ENCODE measurements around the gene SAP30BP. TPM values are rescaled to one million over a fixed set of nuclear protein-coding genes. Genes with fewer than 3 reads are reported as not detected.

SAP30BP gene
- total and polyA plus RNA-seq, 2 of the 8 experiments (the other 6 are each of a cell fraction or from before 2014, with no cell fraction given) = 63.3 to 79.9 TPM

DNA sequence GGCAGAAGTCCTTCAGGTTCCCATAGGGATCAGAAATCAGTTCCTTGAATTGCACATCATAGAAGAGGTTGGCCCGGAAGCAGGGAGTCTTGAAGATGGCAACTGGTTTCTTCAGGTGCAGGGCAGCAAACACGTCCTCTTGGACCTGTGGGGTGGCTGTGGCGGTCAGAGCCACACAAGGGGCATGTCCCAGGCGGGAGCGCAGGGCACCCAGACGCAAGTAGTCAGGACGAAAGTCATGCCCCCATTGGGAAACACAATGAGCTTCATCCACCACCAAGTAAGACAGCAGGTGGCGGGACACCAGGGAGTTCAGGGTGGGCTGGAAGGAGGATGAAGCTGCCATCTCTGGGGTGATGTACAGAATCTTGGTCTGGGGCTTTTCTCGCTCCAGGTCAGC, 4.6 kb upstream of the SAP30BP start:
- WGBS, 2 experiments (ENCODE audit: extremely low coverage in 1 of 2, insufficient coverage in 1 of 2, insufficient read length in 1 of 2, insufficient replicate concordance in 2 of 2, low coverage in 1 of 2, low lambda C conversion rate in 2 of 2, missing lambda C conversion rate in 1 of 2) = 91% methylated on average over 9 of the region's 9 CpGs; no CpG with 5 or more reads in 1 of the 2 experiments
- H3K23me2 ChIP-seq (ENCODE audit: low read depth, low read length) = peaks cover 2% of the 10 kb centered on the region; the same call in 1 of the 2 replicates
- H3K4me3 ChIP-seq (ENCODE audit: extremely low read depth in 1 of 4, insufficient read depth in 2 of 4, low read depth in 3 of 4, low read length in 4 of 4) = no peak overlapping the region
- H3K9me3 ChIP-seq (ENCODE audit: insufficient read depth in 2 of 2, low read depth in 1 of 2, low read length in 1 of 2) = no peaks in the 10 kb centered on the region
- no peaks in the 10 kb centered on the region for H3K79me1 ChIP-seq (ENCODE audit: low read depth, low read length)
- H3K79me2 ChIP-seq (ENCODE audit: control insufficient read depth in 1 of 2, insufficient read depth in 2 of 2, low read length in 2 of 2) = peaks cover 2 to 16% of the 10 kb centered on the region in 2 experiments; a peak in 3 of 4 replicates
- no peak overlapping the region for H3K23ac ChIP-seq (ENCODE audit: insufficient read length)
- ChIA-PET CTCF (ENCODE audit: partially characterized antibody) (interaction anchor here (2.0 to 51.0 kb wide), 4 partner anchors 9 to 87 kb away, joined by 13 to 2200 read pairs (median 92); partner anchors contain the start of gene SMIM5), POLR2A (ENCODE audit: partially characterized antibody) (interaction anchor here (0.6 to 1.6 kb wide), 7 partner anchors 10 to 456 kb away, joined by 3 to 4 read pairs (median 3); a partner anchor contains a TSS)
- no peak overlapping the region for H2BK5ac ChIP-seq (ENCODE audit: low read depth, low read length)
- H2AFZ ChIP-seq (ENCODE audit: low read length) = no peak overlapping the region
- H4K5ac ChIP-seq (ENCODE audit: insufficient read length, low read depth, low read length) = no peak overlapping the region
- H4K91ac ChIP-seq (replicated peaks; ENCODE audit: insufficient read length, low read length) = no peak overlapping the region
- H2BK120ac ChIP-seq (replicated peaks; ENCODE audit: low read depth, low read length) = no peak overlapping the region
- no peak overlapping the region for H2AK5ac ChIP-seq (ENCODE audit: low read depth, low read length)
- H2BK20ac ChIP-seq (ENCODE audit: low read length) = no peak overlapping the region
- no peak overlapping the region for H4K8ac ChIP-seq (ENCODE audit: extremely low read depth, insufficient read depth, low read length)
- peaks cover 4 to 25% (median 15%) of the 10 kb centered on the region in 4 experiments; a peak in 6 of 8 replicates for H3K36me3 ChIP-seq (ENCODE audit: control insufficient read depth in 2 of 4, insufficient read depth in 4 of 4, low read length in 3 of 4)
- H3K4me1 ChIP-seq (replicated peaks in 1 of 4; ENCODE audit: control insufficient read depth in 3 of 4, insufficient read depth in 4 of 4, low read length in 3 of 4) = peaks cover 0 to 6% (median 2%) of the 10 kb centered on the region in 4 experiments; a peak in 2 of 7 replicates
- H2BK15ac ChIP-seq (ENCODE audit: low read length) = no peak overlapping the region
- H3K9ac ChIP-seq (replicated peaks in 1 of 4; ENCODE audit: extremely low read depth in 1 of 4, low read depth in 3 of 4, low read length in 3 of 4) = no peak overlapping the region
- FAIRE-seq (no peak), DNase-seq (ENCODE audit: low read depth in 1 of 2, low spot score in 2 of 2) (no peak)
- no peak overlapping the region for H3K18ac ChIP-seq (ENCODE audit: extremely low read depth, low read length)
- H3K27me3 ChIP-seq (replicated peaks in 1 of 4; ENCODE audit: control insufficient read depth in 3 of 4, extremely low read depth in 1 of 4, insufficient read depth in 3 of 4, low read length in 3 of 4) = no peaks in the 10 kb centered on the region
- no peak overlapping the region for H3K14ac ChIP-seq (ENCODE audit: insufficient read length)
- no peak overlapping the region for H3K27ac ChIP-seq (ENCODE audit: low read depth, low read length)
- no peak overlapping the region for H3K4me2 ChIP-seq (ENCODE audit: insufficient read depth in 1 of 2, low read depth in 2 of 2, low read length in 2 of 2)
- no peak overlapping the region for H3K4ac ChIP-seq (replicated peaks; ENCODE audit: insufficient read length, low read depth, low read length)
- no peak overlapping the region for H3K56ac ChIP-seq (replicated peaks; ENCODE audit: insufficient read length, low read depth, low read length)
- H4K20me1 ChIP-seq (replicated peaks in 1 of 2; ENCODE audit: control insufficient read depth in 1 of 2, insufficient read depth in 2 of 2, low read length in 2 of 2) = peaks cover 0 to 4% of the 10 kb centered on the region in 2 experiments
- H2BK12ac ChIP-seq (ENCODE audit: low read depth, low read length) = no peak overlapping the region
- TF ChIP-seq CBX5 (IDR thresholded peaks at IDR 0.05; ENCODE audit: low read depth, low read length) (no peak), CEBPB (IDR thresholded peaks at IDR 0.05; ENCODE audit: low read depth, low read length) (no peak), EP300 (IDR thresholded peaks at IDR 0.05; ENCODE audit: borderline replicate concordance in 1 of 2, low read depth in 2 of 2, low read length in 2 of 2) (no peak), BRCA1 (IDR thresholded peaks at IDR 0.05; ENCODE audit: low read depth, low read length) (no peak), HDAC6 (IDR thresholded peaks at IDR 0.05; ENCODE audit: low read depth, low read length) (no peak), CHD2 (IDR thresholded peaks at IDR 0.05; ENCODE audit: low read length) (no peak), KDM5A (IDR thresholded peaks at IDR 0.05; ENCODE audit: low read length) (no peak), SIRT6 (IDR thresholded peaks at IDR 0.05; ENCODE audit: low read length) (no peak), BCL11A (IDR thresholded peaks at IDR 0.05; ENCODE audit: low read depth in 2 of 2, low read length in 2 of 2) (no peak), ASH2L (IDR thresholded peaks at IDR 0.05; ENCODE audit: low read length) (no peak)
- TF ChIP-seq, protein P1, sequence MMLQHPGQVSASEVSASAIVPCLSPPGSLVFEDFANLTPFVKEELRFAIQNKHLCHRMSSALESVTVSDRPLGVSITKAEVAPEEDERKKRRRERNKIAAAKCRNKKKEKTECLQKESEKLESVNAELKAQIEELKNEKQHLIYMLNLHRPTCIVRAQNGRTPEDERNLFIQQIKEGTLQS (IDR thresholded peaks at IDR 0.05; ENCODE audit: insufficient read depth, low read depth, low read length) = no peak
- TF ChIP-seq, protein P2, sequence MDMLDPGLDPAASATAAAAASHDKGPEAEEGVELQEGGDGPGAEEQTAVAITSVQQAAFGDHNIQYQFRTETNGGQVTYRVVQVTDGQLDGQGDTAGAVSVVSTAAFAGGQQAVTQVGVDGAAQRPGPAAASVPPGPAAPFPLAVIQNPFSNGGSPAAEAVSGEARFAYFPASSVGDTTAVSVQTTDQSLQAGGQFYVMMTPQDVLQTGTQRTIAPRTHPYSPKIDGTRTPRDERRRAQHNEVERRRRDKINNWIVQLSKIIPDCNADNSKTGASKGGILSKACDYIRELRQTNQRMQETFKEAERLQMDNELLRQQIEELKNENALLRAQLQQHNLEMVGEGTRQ (IDR thresholded peaks at IDR 0.05; ENCODE audit: low read length) = no peak

All from H1 (cell line).